ENCODE data around the gene SMG9. TPM values are rescaled to one million over a fixed set of nuclear protein-coding genes. Genes with fewer than 3 reads are reported as not detected.

Gene SMG9
- polyA plus RNA-seq, 1 of the 3 experiments (the other 2 are of a cell fraction) = 24.3 TPM

GRCh38 chr19:43751466-43752220, 3.1 kb downstream of the SMG9 start:
- Histone ChIP-seq H3K4me1 (ENCODE audit: control insufficient read depth in 1 of 2, insufficient read depth in 2 of 2, low read depth in 1 of 2, low read length in 1 of 2) (peaks cover 7 to 24% of the 10 kb centered on the region in 2 experiments; a peak in 2 of 4 replicates), H3K9me2 (no peaks in the 10 kb centered on the region), H3K4me2 (peak overlapping the region; percentile 98), H3K27me3 (ENCODE audit: insufficient read depth) (no peaks in the 10 kb centered on the region), H3K27ac (ENCODE audit: low read depth in 2 of 2, low read length in 1 of 2) (no peak overlapping the region), H2AFZ (ENCODE audit: low read depth) (no peak overlapping the region), H3K36me3 (replicated peaks in 1 of 2; ENCODE audit: control insufficient read depth in 1 of 2, insufficient read depth in 2 of 2, low read length in 1 of 2) (peaks cover 44 to 46% of the 10 kb centered on the region in 2 experiments), H3K4me3 (ENCODE audit: low read depth in 2 of 2, low read length in 1 of 2) (no peak overlapping the region), H3K79me2 (ENCODE audit: insufficient read depth) (peaks cover 59% of the 10 kb centered on the region), H3F3A (replicated peaks; ENCODE audit: insufficient read depth) (peaks cover 45% of the 10 kb centered on the region), H3K9me3 (no peaks in the 10 kb centered on the region), H3K9ac (no peak overlapping the region), H4K20me1 (ENCODE audit: insufficient read depth) (peaks cover 13% of the 10 kb centered on the region)
- CTCF ChIA-PET = interaction anchor here (0.6 to 3.2 kb wide), 7 partner anchors 14 to 58 kb away, joined by 3 to 10 read pairs (median 4); no protein-coding TSS in a partner anchor
- WGBS (ENCODE audit: low lambda C conversion rate) = 98% methylated on average over 4 of the region's 4 CpGs
- POLR2A ChIA-PET = interaction anchor here (0.7 kb wide), 1 partner anchor 12 kb away, joined by 3 read pairs; no protein-coding TSS in a partner anchor
- no peak for TF ChIP-seq MXI1 (IDR thresholded peaks at IDR 0.05; ENCODE audit: low read depth, low read length)
- TF ChIP-seq MAX (IDR thresholded peaks at IDR 0.05; ENCODE audit: low read depth) = no peak
- no peak for DNase-seq

- Histone ChIP-seq H3F3A (replicated peaks; ENCODE audit: insufficient read depth) (peaks cover 38% of the 10 kb centered on the region), H3K4me1 (ENCODE audit: control insufficient read depth in 1 of 2, insufficient read depth in 2 of 2, low read depth in 1 of 2, low read length in 1 of 2) (peaks cover 7 to 17% of the 10 kb centered on the region in 2 experiments; a peak in 2 of 4 replicates), H3K9me3 (no peaks in the 10 kb centered on the region), H3K36me3 (replicated peaks in 1 of 2; ENCODE audit: control insufficient read depth in 1 of 2, insufficient read depth in 2 of 2, low read length in 1 of 2) (peaks cover 54 to 56% of the 10 kb centered on the region in 2 experiments), H2AFZ (ENCODE audit: low read depth) (no peak overlapping the region), H3K27ac (ENCODE audit: low read depth in 2 of 2, low read length in 1 of 2) (no peak overlapping the region), H3K79me2 (ENCODE audit: insufficient read depth) (peaks cover 54% of the 10 kb centered on the region), H3K9me2 (no peaks in the 10 kb centered on the region), H3K4me2 (no peak overlapping the region), H3K27me3 (ENCODE audit: insufficient read depth) (no peaks in the 10 kb centered on the region), H3K9ac (no peak overlapping the region), H3K4me3 (ENCODE audit: low read depth in 2 of 2, low read length in 1 of 2) (no peak overlapping the region), H4K20me1 (ENCODE audit: insufficient read depth) (peaks cover 13% of the 10 kb centered on the region)
- POLR2A ChIA-PET = no interaction called here
- TF ChIP-seq SMC3 (IDR thresholded peaks at IDR 0.05; ENCODE audit: low read depth, low read length) (no peak), RAD21 (IDR thresholded peaks at IDR 0.05; ENCODE audit: low read length) (no peak), EP300 (IDR thresholded peaks at IDR 0.05; ENCODE audit: borderline replicate concordance in 1 of 2, low read depth in 1 of 2, low read length in 1 of 2) (no peak), GATA2 (CRISPR knock-in tag; IDR thresholded peaks at IDR 0.05) (no peak), TEAD4 (IDR thresholded peaks at IDR 0.05; ENCODE audit: borderline replicate concordance, insufficient read depth) (no peak), IRF3 (IDR thresholded peaks at IDR 0.05; ENCODE audit: low read depth, low read length) (no peak), USF2 (IDR thresholded peaks at IDR 0.05; ENCODE audit: borderline replicate concordance, low read depth, low read length) (no peak), NRF1 (IDR thresholded peaks at IDR 0.05; ENCODE audit: low read depth, low read length) (no peak), GABPA (IDR thresholded peaks at IDR 0.05; ENCODE audit: low read depth) (no peak), RXRA (IDR thresholded peaks at IDR 0.05; ENCODE audit: borderline replicate concordance, low read depth) (no peak), POLR2AphosphoS5 (IDR thresholded peaks at IDR 0.05; ENCODE audit: low read depth, low read length) (no peak), ELF1 (IDR thresholded peaks at IDR 0.05) (no peak), FOXM1 (IDR thresholded peaks at IDR 0.05; ENCODE audit: low read depth) (no peak), FOSL2 (IDR thresholded peaks at IDR 0.05; ENCODE audit: borderline replicate concordance, low read depth) (no peak), TCF12 (IDR thresholded peaks at IDR 0.05) (no peak), CHD2 (IDR thresholded peaks at IDR 0.05; ENCODE audit: low read length, partially characterized antibody) (no peak), JUND (IDR thresholded peaks at IDR 0.05) (no peak)
- TF ChIP-seq, protein P1, sequence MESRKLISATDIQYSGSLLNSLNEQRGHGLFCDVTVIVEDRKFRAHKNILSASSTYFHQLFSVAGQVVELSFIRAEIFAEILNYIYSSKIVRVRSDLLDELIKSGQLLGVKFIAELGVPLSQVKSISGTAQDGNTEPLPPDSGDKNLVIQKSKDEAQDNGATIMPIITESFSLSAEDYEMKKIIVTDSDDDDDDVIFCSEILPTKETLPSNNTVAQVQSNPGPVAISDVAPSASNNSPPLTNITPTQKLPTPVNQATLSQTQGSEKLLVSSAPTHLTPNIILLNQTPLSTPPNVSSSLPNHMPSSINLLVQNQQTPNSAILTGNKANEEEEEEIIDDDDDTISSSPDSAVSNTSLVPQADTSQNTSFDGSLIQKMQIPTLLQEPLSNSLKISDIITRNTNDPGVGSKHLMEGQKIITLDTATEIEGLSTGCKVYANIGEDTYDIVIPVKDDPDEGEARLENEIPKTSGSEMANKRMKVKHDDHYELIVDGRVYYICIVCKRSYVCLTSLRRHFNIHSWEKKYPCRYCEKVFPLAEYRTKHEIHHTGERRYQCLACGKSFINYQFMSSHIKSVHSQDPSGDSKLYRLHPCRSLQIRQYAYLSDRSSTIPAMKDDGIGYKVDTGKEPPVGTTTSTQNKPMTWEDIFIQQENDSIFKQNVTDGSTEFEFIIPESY (IDR thresholded peaks at IDR 0.05; ENCODE audit: borderline replicate concordance, low read depth) = no peak
- no peak for DNase-seq
- CTCF ChIA-PET = interaction anchor here (0.9 to 1.5 kb wide), 3 partner anchors 11 to 60 kb away, joined by 3 to 4 read pairs (median 3); no protein-coding TSS in a partner anchor
- 95% methylated on average over 1 of the region's 1 CpG for WGBS (ENCODE audit: low lambda C conversion rate)
Measured at GRCh38 chr19:43749898-43750297, 4.9 kb downstream of the SMG9 start.

All from SK-N-SH (cell line).